Kidney tubule cell (primary cell): ENCODE results near the gene CADM2.

Experiments
- DNase-seq: peaks from one replicate; pipeline ENCODE4 v3.0.0-alpha.2; 2018; ENCODE audit warnings: low spot score

The CADM2 gene

GRCh38 chr3:84984429-84984828 is 25.6 kb downstream of the CADM2 start:
- DNase-seq: no peak

DNA sequence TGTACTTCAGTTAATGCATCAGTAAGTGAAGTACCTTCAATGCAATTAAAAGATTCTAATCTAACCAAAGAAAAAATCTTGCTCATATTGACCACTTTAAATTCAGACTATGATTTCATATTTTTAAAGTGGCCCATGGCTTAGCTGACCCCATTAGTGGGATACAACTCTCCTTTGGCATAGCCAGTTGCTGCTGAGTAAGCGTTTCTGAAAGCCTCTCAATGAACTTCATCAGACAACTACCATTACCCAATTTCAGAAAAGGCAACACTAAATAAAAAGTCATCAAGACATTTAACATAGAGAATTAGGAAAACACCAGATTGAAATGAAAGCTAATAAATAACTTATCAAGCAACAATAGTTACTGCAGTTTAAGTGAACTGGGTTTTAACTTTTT is 27.0 kb downstream of the CADM2 start:
- no peak for DNase-seq

GRCh38 chr3:84987706-84988504 is 29.1 kb downstream of the CADM2 start:
- no peak for DNase-seq

DNA sequence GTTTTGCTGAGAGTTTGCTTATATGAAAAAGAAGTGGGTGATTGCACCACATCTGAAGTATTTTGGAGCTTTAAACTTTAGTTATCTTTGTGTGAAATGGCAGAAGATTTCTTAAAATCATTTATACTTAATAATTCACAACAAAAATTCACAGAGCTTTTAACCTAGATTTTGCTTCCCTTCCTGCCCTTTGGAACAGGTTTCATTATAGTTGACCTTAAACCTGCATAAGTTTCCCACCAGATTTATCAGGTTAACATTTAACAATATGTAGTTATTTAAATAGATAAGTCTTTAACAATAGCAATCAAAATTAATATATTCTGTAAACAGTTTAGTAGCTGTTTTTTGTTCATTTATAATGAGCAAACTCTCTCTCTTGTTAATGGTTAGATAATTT is 30.3 kb downstream of the CADM2 start:
- no peak for DNase-seq

- no peak for DNase-seq
Measured at GRCh38 chr3:84991422-84991900, 32.7 kb downstream of the CADM2 start.

DNA sequence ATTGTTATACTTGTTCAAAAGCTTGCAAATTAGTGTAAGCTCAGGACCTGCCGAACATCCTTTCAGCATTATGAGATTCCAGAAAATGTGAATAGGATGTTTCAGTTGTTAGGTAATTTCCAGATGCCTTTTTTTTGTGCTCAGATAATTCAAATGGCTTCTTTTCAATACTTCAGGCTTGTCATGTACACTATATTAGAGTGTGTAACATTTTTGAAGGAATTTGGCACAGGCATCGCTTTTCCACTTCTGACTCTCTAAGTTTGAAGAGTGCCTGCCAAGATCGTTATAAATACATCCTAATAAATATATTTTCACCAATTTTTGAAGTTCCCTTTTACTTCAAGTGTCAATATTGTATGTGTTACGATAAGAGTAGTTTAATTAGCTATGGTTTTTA is 35.2 kb downstream of the CADM2 start:
- no peak for DNase-seq

DNA sequence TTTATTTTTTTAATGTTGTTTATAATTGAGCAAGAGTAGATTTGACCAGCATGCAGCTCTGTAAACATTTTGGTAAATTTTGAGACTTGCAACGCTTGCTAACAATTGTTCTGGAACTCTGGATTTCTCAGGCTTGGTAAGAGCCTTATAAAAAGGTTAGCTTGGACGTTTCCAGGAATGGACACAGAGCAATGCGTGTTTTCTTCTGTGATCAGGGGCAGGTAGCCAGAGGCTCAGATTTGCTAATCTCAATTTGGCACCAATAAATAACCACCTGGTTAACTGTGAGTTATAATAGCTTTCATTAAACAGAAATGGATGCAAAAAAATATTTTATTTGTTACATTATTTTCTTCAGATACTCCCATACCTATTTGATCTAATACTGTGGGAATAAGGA is 39.8 kb downstream of the CADM2 start:
- DNase-seq: no peak

DNA sequence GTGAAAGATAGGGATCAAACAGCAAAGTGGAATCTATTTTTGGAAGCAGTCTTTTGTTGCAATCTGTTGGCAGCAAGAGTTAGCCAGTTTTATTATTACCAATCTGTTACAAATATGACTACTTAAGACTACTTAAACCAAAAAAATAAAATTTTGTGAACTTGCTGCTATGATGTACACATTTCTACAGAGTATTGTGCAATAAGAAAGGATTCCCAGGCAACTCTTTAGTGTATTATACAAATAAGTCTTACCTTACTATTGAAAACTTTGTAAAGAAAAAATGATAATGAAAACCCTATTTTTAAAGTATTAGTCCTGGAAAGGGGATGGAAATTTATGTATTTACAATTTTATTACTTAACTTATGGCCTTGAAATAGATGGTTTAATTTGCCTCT is 44.7 kb downstream of the CADM2 start:
- no peak for DNase-seq

DNA sequence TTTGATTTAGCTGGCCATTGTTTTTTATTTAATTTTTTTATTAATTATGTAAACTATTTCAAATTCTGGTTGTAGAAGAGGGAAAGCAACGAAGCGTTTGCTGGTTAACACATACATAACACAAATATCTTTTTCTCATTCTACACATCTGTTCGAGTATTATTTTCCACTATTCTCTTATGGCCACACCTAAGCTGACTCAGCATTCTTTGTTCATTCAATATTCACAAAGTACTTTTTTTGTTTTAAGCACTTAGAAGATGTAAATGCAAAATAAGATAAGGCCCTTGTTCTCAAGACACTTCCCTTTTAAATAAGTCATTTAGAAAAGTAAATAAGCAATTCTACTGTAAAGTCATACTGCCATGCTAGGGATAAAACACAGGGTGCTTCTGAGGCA is 45.4 kb downstream of the CADM2 start:
- DNase-seq: no peak

DNA sequence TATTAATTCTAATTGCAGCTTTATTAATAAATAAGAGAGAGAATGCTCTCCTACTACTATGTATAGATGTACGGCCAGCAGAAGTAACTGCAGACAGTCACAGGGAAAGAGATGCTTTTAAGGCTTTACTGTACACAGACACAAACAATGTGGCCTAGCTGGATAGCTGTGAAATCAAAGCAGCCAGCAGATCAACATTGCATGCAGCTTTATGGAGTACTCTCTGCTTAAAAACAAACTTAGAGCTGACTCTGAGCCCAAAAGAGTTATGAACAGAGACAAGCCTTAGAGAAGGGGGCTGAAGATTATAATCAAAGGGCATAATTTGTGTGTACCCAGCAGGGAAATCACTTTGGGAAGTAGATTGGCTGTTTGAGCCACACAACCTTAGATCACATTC is 47.2 kb downstream of the CADM2 start:
- DNase-seq: no peak

DNA sequence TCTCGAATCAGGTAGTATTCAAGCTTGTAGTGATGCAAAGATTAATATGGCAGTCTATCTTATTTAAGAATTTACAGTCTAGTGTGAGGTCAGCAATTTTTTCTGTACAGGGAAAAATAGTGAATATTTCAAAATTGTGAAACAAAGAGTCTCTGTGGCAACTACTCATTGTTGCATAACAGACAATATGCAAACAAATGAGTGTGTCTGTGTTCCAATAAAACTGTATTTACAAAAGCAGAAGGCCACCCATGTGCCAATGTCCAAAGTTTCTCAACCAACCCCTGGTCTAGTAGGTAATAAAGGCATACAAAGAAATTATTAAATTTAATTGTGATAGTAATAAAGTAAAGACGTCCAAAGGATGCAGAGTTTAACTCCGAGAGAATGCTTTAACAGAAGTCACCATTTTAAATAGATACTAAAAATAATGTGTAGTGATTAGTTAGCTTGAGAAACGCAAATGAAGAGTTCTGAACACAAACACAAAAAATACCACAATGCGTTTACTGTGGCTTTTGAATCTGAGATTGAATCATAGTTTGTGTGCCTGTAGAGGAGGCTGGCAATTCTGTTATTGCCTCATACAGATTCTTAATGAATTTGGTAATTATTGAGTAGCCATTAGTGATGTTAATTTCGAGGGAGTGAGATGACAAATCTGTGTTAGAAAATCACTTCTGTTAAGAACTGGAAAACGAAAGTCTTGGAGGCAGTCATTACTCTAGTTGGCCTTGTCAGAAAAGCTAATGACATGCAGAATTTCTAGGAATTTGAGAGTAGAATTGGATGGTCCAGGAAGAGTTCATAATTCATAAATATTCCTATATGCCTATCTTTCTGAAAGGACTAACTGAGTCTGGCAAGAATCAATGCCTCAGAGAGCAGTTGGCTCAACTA is 48.7 kb downstream of the CADM2 start:
- no peak for DNase-seq

GRCh38 chr3:85020828-85021227 is 62.0 kb downstream of the CADM2 start:
- DNase-seq: no peak

DNA sequence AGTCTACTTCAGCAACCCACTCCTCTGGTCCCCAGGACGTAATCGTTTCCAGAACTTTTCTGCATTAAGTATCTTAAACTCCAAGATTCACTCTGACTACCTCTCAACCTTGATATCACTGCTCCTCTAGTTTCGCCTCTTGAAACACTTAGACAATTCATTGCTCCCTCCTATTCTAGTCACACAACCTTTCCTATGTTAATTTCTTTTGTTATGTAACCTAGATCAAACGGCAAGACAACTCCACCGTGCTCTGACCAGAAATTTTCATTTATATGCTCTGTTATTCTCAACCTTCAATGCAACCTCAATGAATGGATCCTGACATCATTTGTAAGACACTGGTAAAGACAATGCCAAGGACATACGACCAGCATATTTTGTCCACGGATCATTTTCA is 71.3 kb downstream of the CADM2 start:
- DNase-seq: no peak

DNA sequence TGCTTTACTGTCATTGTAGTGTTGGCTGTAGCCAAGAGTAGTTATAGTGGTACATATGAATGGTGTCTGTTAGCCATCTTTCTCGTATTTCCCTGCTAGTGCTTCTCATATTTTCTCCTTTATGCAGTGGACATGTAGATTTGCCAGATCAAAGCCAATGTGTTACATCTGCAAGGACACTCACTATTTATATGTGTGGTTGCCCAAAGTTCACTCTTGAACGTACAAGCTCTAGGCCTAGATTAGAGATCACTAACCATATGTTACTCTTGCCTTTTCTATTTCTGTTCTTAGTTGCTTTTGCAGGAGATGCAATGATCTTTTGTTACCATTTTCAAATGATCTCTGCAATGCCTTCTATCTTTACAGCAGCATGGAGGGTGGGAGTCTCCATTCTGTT is 78.4 kb downstream of the CADM2 start:
- no peak for DNase-seq

DNA sequence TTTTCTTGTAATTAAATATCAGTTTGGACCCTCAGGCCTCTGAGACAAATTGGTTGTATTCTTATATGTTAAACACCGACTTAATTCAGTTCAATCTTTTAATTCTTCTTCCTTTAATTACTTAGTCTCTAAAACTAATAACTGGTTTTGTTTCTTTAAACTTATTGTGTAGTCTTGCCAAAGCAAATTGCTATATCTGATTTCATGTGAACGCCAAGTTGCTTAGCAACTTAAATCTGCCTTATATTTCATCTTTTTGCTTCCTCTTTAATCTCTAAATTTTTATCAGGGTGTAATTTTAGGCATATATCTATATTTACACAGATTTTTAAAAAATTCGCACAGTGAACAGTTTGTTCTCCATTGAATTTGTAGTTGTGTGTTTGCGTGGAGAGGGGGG is 82.2 kb downstream of the CADM2 start:
- DNase-seq: no peak

DNA sequence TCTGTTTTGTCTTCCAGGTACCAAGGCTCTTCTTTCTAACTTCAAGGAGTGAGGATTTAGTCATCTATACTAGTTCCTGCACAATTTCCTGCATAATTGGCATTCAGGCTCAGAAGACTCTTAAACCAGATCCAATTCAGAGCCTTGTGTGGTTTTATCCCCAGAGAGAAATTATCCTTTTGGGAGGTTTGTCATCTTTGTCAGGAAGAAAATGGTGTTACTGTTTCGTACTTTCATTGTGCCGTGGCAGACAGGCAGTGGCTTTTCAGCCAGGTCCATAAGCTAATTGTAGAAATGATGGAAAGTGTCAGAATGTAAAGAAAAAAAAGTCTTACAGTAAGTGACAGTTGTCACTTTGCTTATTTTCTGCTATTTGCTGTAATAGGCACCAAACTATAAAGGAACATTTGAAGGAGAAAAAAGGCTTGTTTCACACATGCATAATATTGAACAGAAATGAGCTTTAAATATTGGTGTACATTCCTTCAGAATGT is 82.8 kb downstream of the CADM2 start:
- no peak for DNase-seq

GRCh38 chr3:85050821-85051220 is 92.0 kb downstream of the CADM2 start:
- DNase-seq: no peak

DNA sequence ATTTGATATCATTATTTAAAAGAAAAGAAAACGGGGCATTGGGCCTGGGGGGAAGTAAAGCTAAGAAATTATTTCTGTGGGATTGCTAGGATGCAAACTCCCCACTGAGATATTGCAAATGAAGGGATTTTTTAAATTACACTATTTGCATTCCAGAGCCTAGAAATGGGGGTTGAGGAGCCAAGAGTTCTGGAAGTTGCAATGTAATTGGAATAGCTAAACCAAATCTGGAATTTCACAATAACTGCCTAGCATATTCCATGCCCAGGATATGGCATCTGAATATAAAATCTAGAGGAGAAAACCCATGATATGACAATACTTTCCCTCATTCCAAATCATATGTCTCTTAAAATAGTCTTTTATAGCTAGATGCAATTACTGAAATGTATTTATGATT is 93.0 kb downstream of the CADM2 start:
- DNase-seq: no peak

- DNase-seq: no peak
Measured at GRCh38 chr3:85053626-85054025, 94.8 kb downstream of the CADM2 start.

- no peak for DNase-seq
Measured at GRCh38 chr3:85054579-85054978, 95.8 kb downstream of the CADM2 start.

- DNase-seq: no peak
Measured at GRCh38 chr3:85068911-85069310, 110.1 kb downstream of the CADM2 start.

DNA sequence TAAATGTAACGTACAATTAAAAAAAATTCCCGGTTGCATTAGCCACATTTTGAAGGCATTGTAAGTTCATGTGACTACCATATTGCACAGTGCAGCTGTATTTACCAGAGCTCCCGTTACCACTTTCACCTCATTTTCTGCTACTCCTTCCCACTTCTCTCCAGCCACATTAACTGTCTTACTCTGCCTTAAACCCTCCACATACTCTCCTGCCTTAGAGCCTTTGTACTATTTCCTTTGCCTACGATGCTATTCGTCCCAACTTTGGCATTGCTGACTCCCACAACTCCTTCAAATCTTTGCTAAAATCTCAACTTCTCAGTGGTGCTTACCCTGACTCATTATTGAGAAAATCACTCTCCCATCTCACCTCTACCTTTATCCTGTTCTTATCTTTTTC is 115.2 kb downstream of the CADM2 start:
- no peak for DNase-seq

DNA sequence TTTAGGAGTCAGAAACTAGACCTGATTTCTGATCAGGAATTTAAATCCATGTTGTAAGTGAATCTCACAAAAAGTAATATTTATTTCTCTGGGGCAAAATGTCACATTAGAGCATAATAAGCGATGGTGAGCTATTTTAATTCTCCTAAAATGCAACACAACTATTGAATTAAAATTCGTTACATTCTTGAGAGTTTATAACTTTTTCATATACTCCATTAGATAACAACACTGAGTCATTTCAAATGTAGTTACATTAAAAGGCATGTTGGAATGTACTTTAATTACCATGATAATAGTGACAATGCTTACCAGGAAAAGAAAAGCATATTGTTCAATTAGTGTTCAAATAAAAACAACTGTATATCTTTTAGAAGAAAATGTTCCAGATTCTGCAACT is 116.9 kb downstream of the CADM2 start:
- DNase-seq: no peak
